GM19467 (cell line): ENCODE data around the gene YY1.
A peak's percentile ranks its signal among the peaks of the same experiment; 100 is the strongest.
"Not testable (repeated sequence)": the region's sequence is repeated elsewhere in the genome, so short reads cannot be mapped to it uniquely, and the experiment has no call there.

Experiments used
- ATAC-seq: cut with Tn5 transposase; IDR thresholded peaks from one replicate; pipeline ENCODE4 v1.9.1; 2021; ENCODE audit warnings: mild to moderate bottlenecking, moderate library complexity; ENCODE audit not compliant: unreplicated experiment

Gene YY1

DNA sequence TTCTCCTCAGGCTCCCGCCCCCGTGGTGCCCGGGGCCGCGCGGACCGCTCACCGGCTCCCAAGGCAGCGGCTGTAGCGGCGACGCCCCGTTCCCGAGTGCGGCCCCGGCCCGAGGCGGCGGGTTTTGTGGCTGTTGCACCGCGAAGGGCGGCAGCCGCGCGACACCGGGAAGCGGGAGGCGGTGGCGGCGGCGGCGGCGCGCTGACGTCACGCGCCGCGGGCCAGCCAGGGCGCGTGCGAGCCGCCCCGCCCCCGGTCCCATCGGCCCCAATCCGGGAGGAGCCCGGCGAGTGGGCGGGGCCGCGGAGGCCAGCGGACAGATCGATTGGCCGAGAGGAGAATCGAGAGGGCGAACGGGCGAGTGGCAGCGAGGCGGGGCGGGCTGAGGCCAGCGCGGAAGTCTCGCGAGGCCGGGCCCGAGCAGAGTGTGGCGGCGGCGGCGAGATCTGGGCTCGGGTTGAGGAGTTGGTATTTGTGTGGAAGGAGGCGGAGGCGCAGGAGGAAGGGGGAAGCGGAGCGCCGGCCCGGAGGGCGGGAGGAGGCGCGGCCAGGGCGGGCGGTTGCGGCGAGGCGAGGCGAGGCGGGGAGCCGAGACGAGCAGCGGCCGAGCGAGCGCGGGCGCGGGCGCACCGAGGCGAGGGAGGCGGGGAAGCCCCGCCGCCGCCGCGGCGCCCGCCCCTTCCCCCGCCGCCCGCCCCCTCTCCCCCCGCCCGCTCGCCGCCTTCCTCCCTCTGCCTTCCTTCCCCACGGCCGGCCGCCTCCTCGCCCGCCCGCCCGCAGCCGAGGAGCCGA lies at the start of gene YY1:
Gene YY1 (plus strand): TSS at position 726 of the 792 bp plus-strand sequence. CDS start 101 bp downstream, outside the sequence.
- ATAC-seq = peak; percentile 74

DNA sequence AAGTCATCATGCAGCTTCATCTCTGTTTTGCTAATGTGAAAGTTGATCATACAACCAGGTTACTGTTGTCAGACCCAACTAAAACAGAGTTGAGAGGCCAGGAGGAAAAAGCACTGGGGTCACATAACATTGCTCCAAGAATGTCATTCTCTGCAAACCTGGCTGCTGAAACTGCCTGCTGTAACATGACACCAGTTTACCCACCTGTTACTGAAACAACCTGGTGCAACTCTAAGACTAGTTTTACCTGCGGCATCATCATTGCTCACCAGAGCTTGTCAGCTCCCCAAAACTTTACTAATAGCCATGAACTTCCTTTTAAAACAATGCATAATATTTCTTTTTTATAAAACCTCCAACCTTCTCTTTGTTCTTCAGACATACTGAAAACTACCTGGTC lies 48.8 kb upstream of the YY1 start:
- ATAC-seq = no peak

DNA sequence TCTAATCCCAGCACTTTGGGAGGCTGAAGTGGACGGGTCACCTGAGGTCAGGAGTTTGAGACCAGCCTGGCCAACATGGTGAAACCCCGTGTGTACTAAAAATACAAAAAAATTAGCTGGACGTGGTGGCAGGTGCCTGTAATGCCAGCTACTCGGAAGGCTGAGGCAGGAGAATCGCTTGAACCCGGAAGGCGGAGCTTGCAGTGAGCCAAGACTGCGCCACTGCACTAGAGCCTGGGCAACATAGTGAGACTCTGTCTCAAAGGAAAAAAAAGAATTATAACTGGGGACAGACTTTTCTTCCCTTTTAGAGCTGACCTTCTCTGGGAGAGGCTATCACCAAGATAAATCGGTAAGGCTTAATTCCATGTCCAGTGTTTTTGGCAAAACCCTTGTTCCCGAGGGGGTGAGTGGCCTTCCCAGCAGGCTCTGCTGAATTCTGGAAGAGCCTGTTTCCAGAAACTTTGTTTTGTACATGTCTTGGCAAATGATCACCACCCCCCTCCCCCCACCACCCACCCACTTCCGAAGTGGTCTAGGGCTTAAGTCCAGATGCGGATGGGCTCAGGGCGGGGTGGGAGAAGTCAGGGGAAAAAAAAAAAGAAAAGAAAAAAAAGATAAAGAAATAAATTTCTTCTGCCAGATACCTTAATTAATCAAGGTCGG lies 47.2 kb upstream of the YY1 start:
- no peak for ATAC-seq

DNA sequence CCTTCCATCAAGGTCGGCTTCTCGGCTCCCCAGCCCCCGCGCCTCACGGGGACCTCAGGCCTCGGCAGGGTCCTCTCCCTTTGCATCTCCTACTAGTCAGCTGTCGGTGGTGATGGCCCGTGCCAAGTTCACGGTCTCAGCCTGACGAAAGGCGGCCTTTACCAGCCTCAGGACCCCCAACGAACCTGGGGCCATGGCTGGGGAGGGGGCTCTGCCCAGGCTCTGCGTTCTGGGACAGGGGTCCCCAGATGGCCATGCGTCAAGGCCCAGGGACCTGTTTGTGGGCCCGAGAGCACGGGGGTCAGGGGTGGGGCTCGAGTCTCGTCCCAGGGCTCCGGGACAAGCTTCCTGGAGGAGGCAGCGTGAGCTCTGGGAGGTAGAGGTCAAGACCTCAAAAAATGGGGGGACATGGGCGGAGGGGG lies 46.7 kb upstream of the YY1 start:
- ATAC-seq = no peak

DNA sequence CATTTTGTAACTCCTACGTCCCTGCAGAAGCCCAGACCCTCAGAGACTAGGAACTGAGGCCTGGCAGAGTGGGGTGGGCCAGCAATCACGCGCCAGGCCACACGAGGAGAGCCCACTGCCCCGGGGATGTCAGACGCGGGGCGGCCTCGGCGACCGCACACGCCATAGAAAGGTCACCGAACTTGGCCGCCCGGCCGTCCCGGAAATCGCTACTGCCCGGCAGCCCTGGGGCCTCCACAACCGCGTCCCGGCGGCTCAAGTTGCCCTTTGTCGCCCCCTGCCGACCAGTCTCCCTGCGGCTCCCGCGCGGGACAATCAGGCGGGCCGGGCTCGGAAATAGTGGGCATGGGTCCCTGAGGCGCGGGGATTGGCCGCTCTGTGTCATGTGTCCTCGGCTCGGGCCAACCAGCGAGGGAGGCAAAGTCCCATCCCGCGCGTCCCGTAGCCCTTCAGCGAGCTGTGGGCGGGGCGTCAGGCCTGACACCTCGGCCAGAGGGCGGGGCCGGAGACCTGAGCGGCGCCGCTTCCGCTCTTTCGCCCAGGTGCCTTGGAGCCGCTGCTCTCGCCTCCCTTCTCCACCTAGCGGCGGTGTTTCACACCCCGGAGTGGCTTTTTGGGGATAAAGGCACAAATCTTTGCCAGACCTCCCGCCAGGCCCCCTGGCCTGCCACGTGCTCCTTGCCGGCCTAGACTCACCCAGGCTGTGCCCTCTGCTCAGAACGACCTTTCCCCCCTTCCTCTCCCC lies 46.1 kb upstream of the YY1 start:
- peak; percentile 99 for ATAC-seq

DNA sequence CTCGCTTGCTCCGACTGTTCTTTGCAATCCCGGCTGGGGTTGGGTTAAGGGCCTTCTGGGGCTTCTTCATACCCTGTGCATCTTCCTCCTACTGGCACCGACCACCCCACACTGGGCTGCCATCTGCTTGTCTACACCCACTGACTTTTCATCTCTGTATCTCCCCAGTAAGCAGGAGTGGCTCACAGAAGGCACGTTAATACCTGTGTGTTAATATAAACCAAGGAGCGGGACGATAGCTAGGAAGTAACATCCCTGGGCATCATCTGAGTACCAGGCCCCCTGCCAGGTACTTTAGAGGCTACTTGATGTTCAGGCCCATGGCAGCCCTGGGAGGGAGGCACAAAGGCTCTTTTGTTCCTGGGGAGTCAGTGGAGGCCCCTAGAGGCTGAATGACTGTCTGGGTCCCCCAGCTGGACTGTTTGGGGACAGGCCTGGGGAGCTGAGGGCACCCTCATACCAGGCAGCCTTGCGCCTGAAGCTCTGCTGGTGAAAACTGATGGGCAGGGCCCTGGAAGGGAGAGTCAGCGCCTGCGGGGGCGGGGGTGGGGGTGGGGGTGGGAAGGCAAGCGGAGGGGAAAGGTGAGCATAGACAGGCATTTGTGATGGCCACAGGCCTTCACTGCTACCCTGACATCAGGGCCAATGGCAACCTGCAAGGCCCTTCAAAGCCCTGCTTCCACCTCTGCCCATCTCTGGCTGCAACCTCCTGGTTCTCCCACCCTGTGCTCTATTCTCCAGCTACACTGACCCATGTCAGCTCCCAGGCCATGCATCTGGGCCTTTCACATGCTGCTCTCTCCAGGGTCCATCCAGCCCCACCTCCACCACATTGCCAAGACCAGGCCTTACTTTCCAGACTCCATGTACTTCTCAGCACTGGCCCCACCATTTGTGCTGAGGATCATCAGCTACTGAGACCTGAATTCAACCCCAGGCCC lies 45.3 kb upstream of the YY1 start:
- no peak for ATAC-seq

DNA sequence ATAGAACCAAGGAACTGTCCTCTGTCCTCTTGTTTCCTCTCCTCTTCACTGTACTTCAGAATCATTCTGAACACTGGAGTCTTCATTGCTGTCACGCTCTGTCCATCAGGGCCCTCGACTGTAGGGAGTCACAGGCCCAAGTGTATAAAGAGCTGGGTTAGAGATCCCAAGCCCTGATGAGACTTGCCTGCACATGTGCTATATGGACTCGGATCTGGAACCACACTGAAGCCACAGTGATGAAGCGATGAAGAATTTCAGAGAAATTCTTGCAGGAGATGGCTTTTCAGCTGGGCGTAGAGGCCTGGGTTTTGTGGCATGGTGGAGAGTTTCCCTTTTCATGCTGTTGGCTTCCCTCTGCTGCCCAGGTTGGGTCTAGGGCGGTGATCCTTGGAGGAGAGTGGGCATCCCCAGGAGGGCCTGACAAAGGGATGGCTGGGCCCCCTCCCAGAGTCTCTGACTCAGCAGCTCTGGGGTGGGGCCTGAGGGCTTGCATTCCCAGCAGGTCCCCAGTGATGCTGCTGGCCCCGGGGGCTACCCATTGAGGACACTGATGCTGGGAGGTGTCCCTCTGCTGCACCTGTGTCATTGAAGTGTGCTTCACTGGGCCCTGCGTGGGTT lies 39.6 kb upstream of the YY1 start:
- ATAC-seq = no peak

DNA sequence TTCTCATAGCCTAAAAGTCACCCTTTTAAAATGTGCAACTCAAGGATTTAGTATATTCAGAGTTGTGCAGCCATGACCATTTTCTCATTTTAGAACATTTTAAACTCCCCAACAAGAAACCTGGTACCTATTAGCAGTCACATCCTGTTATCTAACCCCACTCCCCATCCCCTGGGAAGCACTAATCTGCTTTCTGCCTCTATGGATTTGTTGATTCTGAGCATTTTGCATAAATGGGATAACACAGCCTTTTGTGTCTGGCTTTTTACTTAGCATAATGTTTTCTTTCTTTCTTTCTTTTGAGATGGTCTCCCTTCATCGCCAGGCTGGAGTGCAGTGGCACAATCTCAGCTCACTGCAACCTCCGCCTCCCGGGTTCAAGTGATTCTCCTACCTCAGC lies 38.6 kb upstream of the YY1 start:
- no peak for ATAC-seq

DNA sequence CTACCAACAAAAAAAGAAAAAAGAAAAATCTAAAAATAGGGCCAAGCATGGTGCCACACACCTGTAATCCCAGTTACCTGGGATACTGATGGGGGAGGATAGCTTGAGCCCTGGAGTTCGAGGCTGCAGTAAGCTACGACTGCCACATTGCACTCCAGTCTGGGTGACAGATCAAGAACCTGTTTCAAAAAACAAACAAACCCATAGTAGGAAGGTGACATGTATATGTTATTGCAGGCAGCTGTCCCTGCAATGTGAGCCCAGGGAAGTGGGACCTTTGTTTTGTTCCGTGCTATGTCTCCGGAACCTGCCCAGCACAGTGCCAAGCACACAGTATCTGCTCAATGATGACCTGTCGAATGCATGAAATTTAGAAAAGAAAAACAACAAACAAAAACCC lies 37.2 kb upstream of the YY1 start:
- ATAC-seq = no peak

DNA sequence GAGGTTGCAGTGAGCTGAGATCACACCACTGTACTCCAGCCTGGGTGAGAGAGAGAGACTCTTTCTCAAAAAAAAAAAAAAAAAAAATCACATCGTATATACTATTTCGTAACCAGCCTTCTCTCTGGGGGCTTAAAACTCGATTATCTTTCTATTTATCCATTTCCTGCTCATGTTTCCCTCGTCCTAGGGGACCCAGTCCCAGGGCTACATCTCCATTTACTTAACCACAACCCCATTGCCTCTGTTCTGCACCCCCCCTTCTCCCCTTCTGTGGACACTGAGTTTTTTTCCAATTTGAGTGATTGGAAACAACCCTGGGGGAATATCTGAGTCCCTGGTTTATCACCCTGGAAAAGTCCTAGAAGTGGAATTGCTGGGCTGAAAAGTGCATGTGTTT lies 36.2 kb upstream of the YY1 start:
- no peak for ATAC-seq

DNA sequence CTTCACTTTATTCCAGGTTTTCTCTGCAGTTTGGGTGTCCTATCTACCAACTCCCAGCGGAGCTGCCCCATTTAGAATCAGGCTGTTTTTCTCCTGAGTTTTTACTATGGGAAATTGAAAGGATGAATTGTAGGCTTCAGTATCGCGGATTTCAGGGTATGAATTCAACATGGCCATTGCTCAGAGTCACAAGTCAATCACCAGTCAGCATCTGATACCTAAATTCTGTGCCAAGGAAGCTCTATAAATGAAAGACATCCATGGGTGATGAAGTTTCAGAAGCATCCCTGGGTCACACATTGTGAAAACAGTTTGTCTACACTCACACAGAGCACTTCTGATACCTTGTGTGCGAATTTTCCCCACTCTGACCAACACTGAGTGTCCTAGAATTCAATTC lies 35.8 kb upstream of the YY1 start:
- ATAC-seq = no peak

DNA sequence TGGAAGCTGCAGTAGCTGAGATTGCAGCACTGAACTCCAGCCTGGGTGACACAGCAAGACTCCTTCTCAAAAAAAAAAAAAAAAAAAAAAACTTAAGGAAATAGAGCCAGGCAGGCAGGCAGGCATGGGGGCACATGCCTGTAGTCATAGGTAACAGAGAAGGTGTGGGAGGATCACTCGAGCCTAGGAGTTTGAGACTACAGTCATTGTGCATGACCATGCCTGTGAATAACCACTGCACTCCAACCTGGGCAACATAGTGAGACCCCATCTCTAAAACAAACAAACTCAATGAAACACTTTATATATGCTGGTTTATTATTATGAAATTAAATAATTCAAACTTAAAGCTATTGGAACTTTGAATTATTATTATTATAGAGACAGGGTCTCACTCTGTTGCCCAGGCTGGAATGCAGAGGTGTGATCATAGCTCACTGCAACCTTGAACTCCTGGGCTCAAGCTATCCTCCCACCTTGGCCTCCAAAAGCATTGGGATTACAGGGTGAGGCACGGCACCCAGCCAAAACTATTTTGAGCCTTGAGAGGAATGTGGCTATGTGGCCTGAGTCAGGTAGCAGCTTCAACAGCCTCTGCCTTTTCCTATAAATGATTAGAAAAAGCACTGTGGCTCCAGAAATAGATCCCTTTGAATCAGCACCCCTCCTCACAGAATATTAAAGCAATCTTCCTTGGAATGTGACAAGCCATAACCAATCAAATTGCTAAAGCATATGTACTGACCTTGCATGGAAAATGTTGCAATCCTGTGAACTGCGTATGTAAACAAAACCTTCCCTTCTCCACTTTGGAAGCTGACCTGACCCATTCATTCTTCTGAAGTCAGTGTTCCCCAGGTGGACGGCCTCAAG lies 34.7 kb upstream of the YY1 start:
- no peak for ATAC-seq

DNA sequence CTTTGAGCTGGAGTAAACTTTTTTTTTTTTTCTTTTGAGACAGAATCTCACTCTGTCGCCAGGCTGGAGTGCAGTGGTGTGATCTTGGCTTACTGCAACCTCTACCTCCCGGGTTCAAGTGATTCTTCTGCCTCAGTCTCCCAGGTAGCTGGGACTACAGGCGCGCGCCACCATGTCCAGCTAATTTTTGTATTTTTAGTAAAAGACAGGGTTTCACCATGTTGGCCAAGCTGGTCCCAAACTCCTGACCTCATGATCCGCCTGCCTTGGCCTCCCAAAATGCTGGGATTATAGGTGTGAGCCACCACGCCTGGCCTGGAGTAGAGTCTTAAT lies 34.1 kb upstream of the YY1 start:
- not testable (repeated sequence) for ATAC-seq

DNA sequence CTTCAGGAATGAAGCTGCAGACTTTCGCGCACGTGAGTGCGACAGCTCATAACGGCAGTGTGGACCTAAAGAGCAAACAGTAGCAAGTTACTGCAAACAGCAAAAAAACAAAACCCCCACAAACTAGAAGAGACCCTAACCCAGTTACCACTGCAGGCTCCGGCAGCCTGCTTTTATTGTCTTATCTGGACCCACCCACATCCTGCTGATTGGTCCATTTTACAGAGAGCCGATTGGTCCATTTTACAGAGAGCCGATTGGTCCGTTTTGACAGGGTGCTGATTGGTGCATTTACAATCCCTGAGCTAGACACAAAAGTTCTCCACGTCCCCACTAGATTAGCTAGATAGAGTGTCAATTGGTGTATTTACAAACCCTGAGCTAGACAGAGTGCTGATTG lies 31.4 kb upstream of the YY1 start:
- not testable (repeated sequence) for ATAC-seq

DNA sequence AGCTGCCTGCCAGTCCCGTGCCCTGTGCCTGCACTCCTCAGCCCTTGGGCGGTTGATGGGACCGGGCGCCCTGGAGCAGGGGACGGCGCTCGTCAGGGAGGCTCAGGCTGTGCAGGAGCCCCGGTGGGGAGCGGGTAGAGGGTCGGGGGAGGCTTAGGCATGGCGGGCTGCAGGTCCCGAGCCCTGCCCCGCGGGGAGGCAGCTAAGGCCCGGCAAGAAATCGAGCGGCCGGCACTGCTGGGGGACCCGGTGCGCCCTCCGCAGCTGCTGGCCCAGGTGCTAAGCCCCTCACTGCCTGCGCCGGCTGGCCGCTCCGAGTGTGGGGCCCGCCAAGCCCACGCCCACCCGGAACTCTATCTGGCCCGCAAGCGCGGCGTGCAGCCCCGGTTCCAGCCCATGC lies 30.8 kb upstream of the YY1 start:
- ATAC-seq = not testable (repeated sequence)

DNA sequence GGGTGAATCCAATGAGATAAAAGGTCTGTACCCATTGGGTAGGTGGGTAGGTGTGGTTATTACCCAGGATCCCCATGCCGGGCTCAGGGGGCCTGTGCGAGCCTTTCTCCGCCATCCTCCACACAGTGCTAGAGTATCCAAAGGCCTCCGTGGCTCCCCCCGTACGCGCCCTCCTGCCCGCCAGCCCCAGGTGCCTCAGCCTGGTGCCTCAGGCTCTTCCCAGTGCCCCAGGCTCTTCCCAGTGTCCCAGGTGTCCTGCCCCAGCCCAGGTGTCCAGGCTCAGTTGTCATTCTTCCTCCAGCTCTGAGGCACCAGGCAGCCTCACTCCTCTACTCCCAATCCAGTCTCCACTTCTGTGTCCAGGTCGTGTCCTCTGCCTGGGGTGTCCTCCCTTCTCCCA lies 27.6 kb upstream of the YY1 start:
- no peak for ATAC-seq

DNA sequence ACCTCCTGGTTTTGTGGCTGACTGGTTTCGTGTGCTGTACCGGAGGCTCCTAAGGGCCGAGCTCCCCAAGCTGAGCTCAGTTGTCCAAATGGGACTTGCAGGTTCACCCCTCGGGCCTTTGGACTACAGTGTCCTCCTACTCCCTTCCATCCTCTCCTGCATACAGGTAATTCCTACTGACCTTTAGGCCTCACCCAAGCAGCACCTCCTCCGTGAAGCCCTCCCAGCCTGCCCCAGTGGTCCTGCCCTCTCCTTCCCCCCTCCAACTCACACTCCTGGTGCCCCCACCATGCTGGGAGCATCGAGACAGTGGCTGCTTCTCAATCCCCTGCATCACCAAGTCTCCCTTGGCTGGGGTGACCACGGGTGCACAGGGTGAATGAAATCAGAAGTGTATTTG lies 27.1 kb upstream of the YY1 start:
- ATAC-seq = no peak

DNA sequence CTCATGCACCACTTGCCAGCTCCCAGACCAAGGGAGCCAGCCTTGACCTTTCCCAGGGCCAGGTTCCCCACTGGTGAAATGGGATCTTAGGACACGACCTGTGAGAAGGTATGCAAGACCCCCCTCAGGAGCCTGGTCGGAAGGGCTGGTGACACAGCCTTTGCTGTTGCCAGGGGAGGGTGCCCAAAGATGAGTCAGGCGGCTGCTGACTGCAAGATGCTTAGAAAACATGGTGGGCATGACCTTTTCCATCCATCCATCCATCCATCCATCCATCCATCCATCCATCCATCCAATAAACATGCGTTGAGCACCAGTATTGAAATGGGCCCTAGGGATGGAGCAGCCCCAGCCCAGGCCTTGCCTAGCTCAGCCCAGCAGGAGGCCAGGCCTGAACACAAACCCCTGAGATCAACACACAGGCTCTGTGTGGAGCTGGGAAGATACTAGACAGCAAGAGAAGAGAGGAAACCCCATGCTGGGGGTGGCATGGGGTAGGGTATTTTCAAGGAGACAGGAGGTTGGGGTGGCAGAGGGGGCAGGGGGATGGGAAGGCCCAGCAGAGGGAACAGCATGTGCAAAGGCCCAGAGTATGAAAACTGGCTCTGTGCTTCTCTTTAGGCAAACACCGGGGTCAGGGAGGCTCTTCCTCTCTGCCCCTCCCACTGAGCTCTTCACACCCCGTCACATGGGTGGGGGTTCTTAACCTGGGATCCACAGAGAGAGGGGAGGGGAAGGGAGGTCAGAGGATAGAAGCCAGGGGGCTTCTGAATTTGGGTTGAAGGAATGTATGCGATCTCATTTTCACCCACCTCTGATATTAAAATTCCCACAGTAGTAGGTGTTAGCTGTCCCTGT lies 26.2 kb upstream of the YY1 start:
- no peak for ATAC-seq

DNA sequence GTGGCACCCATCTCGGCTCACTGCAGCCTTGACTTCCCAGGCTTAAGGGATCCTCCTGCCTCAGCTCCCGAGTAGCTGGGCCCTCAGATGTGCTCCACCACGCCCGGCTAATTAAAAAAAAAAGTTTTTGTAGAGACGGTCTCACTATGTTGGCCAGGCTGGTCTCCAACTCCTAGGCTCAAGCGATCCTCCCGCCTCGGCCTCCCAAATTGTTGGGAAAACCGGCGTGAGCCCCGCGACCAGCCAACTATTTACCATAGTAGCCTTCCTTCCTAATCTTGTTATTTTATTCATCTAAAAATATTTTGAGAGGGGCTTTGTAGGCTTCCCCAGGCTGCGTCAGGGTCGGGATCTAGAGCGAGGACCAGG lies 25.4 kb upstream of the YY1 start:
- no peak for ATAC-seq
